H1 (cell line): Measurements from ENCODE around the gene ULBP3. TPM values are rescaled to one million over a fixed set of nuclear protein-coding genes. Genes with fewer than 3 reads are reported as not detected.

ENCODE experiments used
- CTCF ChIA-PET: fragments of 300-600 bp; sonication (Branson Sonifier 250); formaldehyde crosslinking; loops from one replicate; lab custom pipeline; 2021; ENCODE audit not compliant: partially characterized antibody; lab: Charles Lee
- POLR2A ChIA-PET: fragments of 300-600 bp; sonication (Branson Sonifier 250); formaldehyde crosslinking; loops from one replicate; lab custom pipeline; 2021; ENCODE audit warnings: inconsistent platforms; ENCODE audit not compliant: partially characterized antibody; lab: Charles Lee
- DNase-seq, 2 experiments: peaks; one replicate each; pipeline versions ENCODE4 v3.0.0 to v3.0.0-alpha.2; 2010 to 2022; ENCODE audit warnings: low spot score in 2 of 2, low read depth in 1 of 2, mixed read lengths in 1 of 2
- FAIRE-seq: peaks from 2 replicates; lab custom pipeline; 2011; peaks lifted over from hg19 to GRCh38; lab: Jason Lieb, UNC
- H2AFZ ChIP-seq: 2 replicates; pipeline ENCODE4 v1.8.1; 2012; ENCODE audit warnings: low read length, inconsistent platforms
- H2AK5ac ChIP-seq: 2 replicates; pipeline ENCODE4 v1.6.1; 2013; ENCODE audit warnings: low read depth, low read length
- H2BK120ac ChIP-seq: replicated peaks from 2 replicates; pipeline ENCODE3; 2013; ENCODE audit warnings: low read depth, low read length, inconsistent platforms
- H2BK12ac ChIP-seq: 2 replicates; pipeline ENCODE4 v1.6.1; 2013; ENCODE audit warnings: low read depth, low read length
- H2BK15ac ChIP-seq: 2 replicates; pipeline ENCODE4 v1.6.1; 2013; ENCODE audit warnings: low read length
- H2BK20ac ChIP-seq: 2 replicates; pipeline ENCODE4 v1.6.1; 2013; ENCODE audit warnings: low read length
- H2BK5ac ChIP-seq: 2 replicates; pipeline ENCODE4 v1.6.1; 2013; ENCODE audit warnings: low read depth, low read length
- H3K14ac ChIP-seq: 2 replicates; pipeline ENCODE4 v1.6.1; 2013; ENCODE audit warnings: inconsistent platforms; ENCODE audit not compliant: insufficient read length
- H3K18ac ChIP-seq: 2 replicates; pipeline ENCODE4 v1.6.1; 2013; ENCODE audit warnings: low read length; ENCODE audit errors: extremely low read depth
- H3K23ac ChIP-seq: 2 replicates; pipeline ENCODE4 v1.6.1; 2013; ENCODE audit warnings: inconsistent platforms; ENCODE audit not compliant: insufficient read length
- H3K23me2 ChIP-seq: 2 replicates; pipeline ENCODE4 v1.6.1; 2013; ENCODE audit warnings: low read depth, low read length
- H3K27ac ChIP-seq: 2 replicates; pipeline ENCODE4 v1.6.1; 2011; ENCODE audit warnings: low read depth, low read length, inconsistent platforms
- H3K27me3 ChIP-seq, 4 experiments: replicated peaks in 1 of 4; 1 replicate in 1 of 4; 2 replicates in 3 of 4; pipeline versions ENCODE4 v1.6.1 to v1.8.1; 2011 to 2013; ENCODE audit warnings: low read length in 3 of 4, mild to moderate bottlenecking in 3 of 4, inconsistent platforms in 2 of 4, mixed read lengths in 2 of 4, moderate library complexity in 1 of 4; ENCODE audit not compliant: control insufficient read depth in 3 of 4, insufficient read depth in 3 of 4; ENCODE audit errors: extremely low read depth in 1 of 4
- H3K36me3 ChIP-seq, 4 experiments: 2 replicates each; pipeline versions ENCODE4 v1.6.1 to v1.8.1; 2011 to 2013; ENCODE audit warnings: mild to moderate bottlenecking in 4 of 4, low read length in 3 of 4, moderate library complexity in 2 of 4, control low read depth in 1 of 4, inconsistent platforms in 1 of 4; ENCODE audit not compliant: insufficient read depth in 4 of 4, control insufficient read depth in 2 of 4
- H3K4ac ChIP-seq: replicated peaks from 2 replicates; pipeline ENCODE3; 2013; ENCODE audit warnings: low read length, low read depth, mixed read lengths, inconsistent platforms; ENCODE audit not compliant: insufficient read length
- H3K4me1 ChIP-seq, 4 experiments: replicated peaks in 1 of 4; 1 replicate in 1 of 4; 2 replicates in 3 of 4; pipeline versions ENCODE4 v1.6.1 to v1.8.1; 2011 to 2013; ENCODE audit warnings: low read length in 3 of 4, inconsistent platforms in 2 of 4, mixed read lengths in 1 of 4; ENCODE audit not compliant: insufficient read depth in 4 of 4, control insufficient read depth in 3 of 4
- H3K4me2 ChIP-seq, 2 experiments: 2 replicates each; pipeline versions ENCODE4 v1.6.1 to v1.8.1; 2011 to 2013; ENCODE audit warnings: low read depth in 2 of 2, low read length in 2 of 2, control low read depth in 1 of 2, inconsistent platforms in 1 of 2, mild to moderate bottlenecking in 1 of 2; ENCODE audit not compliant: insufficient read depth in 1 of 2
- H3K4me3 ChIP-seq, 4 experiments: fragments of 200-600, 300-600 bp in 1 of 4; sonication (generic), shearing (Covaris generic), sonication (Bioruptor Twin) in 1 of 4; 2 replicates each; pipeline versions ENCODE4 v1.5.1 to v1.8.1; 2011 to 2016; ENCODE audit warnings: low read length in 4 of 4, low read depth in 3 of 4, control low read depth in 2 of 4, inconsistent platforms in 2 of 4, mild to moderate bottlenecking in 2 of 4, mixed read lengths in 1 of 4, moderate library complexity in 1 of 4; ENCODE audit not compliant: insufficient read depth in 2 of 4; ENCODE audit errors: extremely low read depth in 1 of 4
- H3K56ac ChIP-seq: replicated peaks from 2 replicates; pipeline ENCODE3; 2013; ENCODE audit warnings: low read depth, mild to moderate bottlenecking, mixed read lengths, low read length, inconsistent platforms; ENCODE audit not compliant: insufficient read length
- H3K79me1 ChIP-seq: 2 replicates; pipeline ENCODE4 v1.6.1; 2013; ENCODE audit warnings: low read depth, low read length, control low read depth
- H3K79me2 ChIP-seq, 2 experiments: 2 replicates each; pipeline versions ENCODE4 v1.6.1 to v1.8.1; 2012 to 2013; ENCODE audit warnings: low read length in 2 of 2, mild to moderate bottlenecking in 2 of 2, inconsistent platforms in 1 of 2; ENCODE audit not compliant: insufficient read depth in 2 of 2, control insufficient read depth in 1 of 2
- H3K9ac ChIP-seq, 4 experiments: replicated peaks in 1 of 4; 1 replicate in 1 of 4; 2 replicates in 3 of 4; pipeline versions ENCODE4 v1.6.1 to v1.8.1; 2011 to 2013; ENCODE audit warnings: low read depth in 3 of 4, low read length in 3 of 4, control low read depth in 2 of 4, mild to moderate bottlenecking in 2 of 4, moderate library complexity in 2 of 4, inconsistent platforms in 1 of 4; ENCODE audit errors: extremely low read depth in 1 of 4
- H3K9me3 ChIP-seq, 2 experiments: 2 replicates each; pipeline versions ENCODE4 v1.6.1 to v1.8.1; 2012 to 2013; ENCODE audit warnings: mild to moderate bottlenecking in 2 of 2, moderate library complexity in 2 of 2, control low read depth in 1 of 2, inconsistent platforms in 1 of 2, low read depth in 1 of 2, low read length in 1 of 2, mixed read lengths in 1 of 2; ENCODE audit not compliant: insufficient read depth in 2 of 2
- H4K20me1 ChIP-seq, 2 experiments: replicated peaks in 1 of 2; 2 replicates each; pipeline versions ENCODE3 to v1.8.1; 2011 to 2013; ENCODE audit warnings: inconsistent platforms in 2 of 2, low read length in 2 of 2, mild to moderate bottlenecking in 1 of 2; ENCODE audit not compliant: insufficient read depth in 2 of 2, control insufficient read depth in 1 of 2
- H4K5ac ChIP-seq: 2 replicates; pipeline ENCODE4 v1.6.1; 2013; ENCODE audit warnings: low read length, low read depth, mixed read lengths, inconsistent platforms; ENCODE audit not compliant: insufficient read length
- H4K8ac ChIP-seq: 2 replicates; pipeline ENCODE4 v1.8.0; 2013; ENCODE audit warnings: mild to moderate bottlenecking, moderate library complexity, low read length, inconsistent platforms; ENCODE audit not compliant: insufficient read depth; ENCODE audit errors: extremely low read depth
- H4K91ac ChIP-seq: replicated peaks from 2 replicates; pipeline ENCODE3; 2013; ENCODE audit warnings: low read length, mixed read lengths, inconsistent platforms; ENCODE audit not compliant: insufficient read length
- BACH1 ChIP-seq: IDR thresholded peaks from 2 replicates; pipeline ENCODE4 v1.6.1; 2012; ENCODE audit warnings: low read length, improper control_type of control experiment
- BCL11A ChIP-seq, 2 experiments: IDR thresholded peaks; one replicate each; pipeline ENCODE4 v1.6.1; 2011; ENCODE audit warnings: low read depth in 2 of 2, low read length in 2 of 2, mild to moderate bottlenecking in 2 of 2
- CHD2 ChIP-seq: IDR thresholded peaks from 2 replicates; pipeline ENCODE4 v1.6.1; 2012; ENCODE audit warnings: low read length, improper control_type of control experiment
- EGR1 ChIP-seq: IDR thresholded peaks from 2 replicates; pipeline ENCODE4 v1.6.1; 2011; ENCODE audit warnings: low read depth, low read length, borderline replicate concordance
- GABPA ChIP-seq: IDR thresholded peaks from 2 replicates; pipeline ENCODE4 v1.6.1; 2011; ENCODE audit warnings: mild to moderate bottlenecking, low read length, moderate library complexity, borderline replicate concordance; ENCODE audit not compliant: insufficient read depth
- POLR2A ChIP-seq, 2 experiments: IDR thresholded peaks; 1 replicate in 1 of 2; 2 replicates in 1 of 2; pipeline ENCODE4 v1.6.1; 2011; ENCODE audit warnings: low read depth in 2 of 2, low read length in 2 of 2, mild to moderate bottlenecking in 2 of 2; ENCODE audit errors: control extremely low read depth in 1 of 2
- RFX5 ChIP-seq: IDR thresholded peaks from 2 replicates; pipeline ENCODE4 v1.6.1; 2011; ENCODE audit warnings: low read depth, low read length, improper control_type of control experiment, borderline replicate concordance
- RNF2 ChIP-seq: fragments of 200-900, 300-1000 bp; sonication (generic); IDR thresholded peaks from 2 replicates; pipeline ENCODE4 v1.7.1; 2016; ENCODE audit warnings: borderline replicate concordance, low read depth, mild to moderate bottlenecking, antibody characterized with exemption, low read length; ENCODE audit not compliant: poor library complexity, severe bottlenecking; ENCODE audit errors: missing control alignments
- SIN3A ChIP-seq, 2 experiments: IDR thresholded peaks in 1 of 2; conservative IDR thresholded peaks in 1 of 2; 2 replicates each; pipeline ENCODE4 v1.6.1; 2011 to 2012; ENCODE audit warnings: low read length in 2 of 2, improper control_type of control experiment in 1 of 2, low read depth in 1 of 2, mild to moderate bottlenecking in 1 of 2
- SP2 ChIP-seq: IDR thresholded peaks from 2 replicates; pipeline ENCODE4 v1.6.1; 2012; ENCODE audit warnings: mild to moderate bottlenecking, low read length, inconsistent platforms
- SRF ChIP-seq: IDR thresholded peaks from 2 replicates; pipeline ENCODE4 v1.6.1; 2011; ENCODE audit warnings: mild to moderate bottlenecking, low read depth, low read length, moderate library complexity
- TAF7 ChIP-seq: optimal IDR thresholded peaks from 2 replicates; pipeline ENCODE3; 2011; ENCODE audit warnings: low read depth, mild to moderate bottlenecking, inconsistent platforms, low read length, moderate library complexity, borderline replicate concordance
- YY1 ChIP-seq: IDR thresholded peaks from 2 replicates; pipeline ENCODE4 v1.6.1; 2011; ENCODE audit warnings: low read depth, mild to moderate bottlenecking, low read length
- WGBS, 2 experiments: shearing (Covaris generic) in 1 of 2; methylation state at CpG; one replicate each; pipeline versions ENCODE4 v1.1.6 to v1.1.7; 2013 to 2015; ENCODE audit warnings: low lambda C conversion rate in 2 of 2, mixed read lengths in 2 of 2, inconsistent platforms in 1 of 2, low coverage in 1 of 2, missing lambda C conversion rate in 1 of 2; ENCODE audit not compliant: insufficient replicate concordance in 2 of 2, insufficient coverage in 1 of 2, insufficient read length in 1 of 2; ENCODE audit errors: extremely low coverage in 1 of 2, missing lambda C conversion rate in 1 of 2; 5-methylcytosine and 5-hydroxymethylcytosine counted together
- polyA plus RNA-seq, 7 experiments: library from polyadenylated mRNA; depleted of rRNA in 3 of 7; stranded (reverse) in 5 of 7; unstranded in 2 of 7; fragments of >200 nt in 5 of 7; fragments of 200-250 nt in 2 of 7; gene quantifications; 1 replicate in 5 of 7; 2 replicates in 1 of 7; 4 replicates in 1 of 7; pipeline versions ENCODE4 v1.2.1 to v1.2.3, GENCODE V29; 2011 to 2013; ENCODE audit warnings: missing spikeins in 2 of 7, mixed read lengths in 2 of 7
- total RNA-seq: library from RNA; stranded (reverse); fragmentation: NEBNext Ultra II Directional; extraction: Animal tissue kit (Norgen Biotek cat#: 25700); gene quantifications from 2 replicates; pipeline ENCODE4 v1.2.1, GENCODE V29; 2021
- TF ChIP-seq, protein P1 (sequence below): IDR thresholded peaks from 2 replicates; pipeline ENCODE4 v1.6.1; 2011; ENCODE audit warnings: low read length, improper control_type of control experiment

Gene ULBP3
- total and polyA plus RNA-seq, 2 of the 8 experiments (the other 6 are each of a cell fraction or from before 2014, with no cell fraction given): 1.9 to 4.2 TPM

DNA sequence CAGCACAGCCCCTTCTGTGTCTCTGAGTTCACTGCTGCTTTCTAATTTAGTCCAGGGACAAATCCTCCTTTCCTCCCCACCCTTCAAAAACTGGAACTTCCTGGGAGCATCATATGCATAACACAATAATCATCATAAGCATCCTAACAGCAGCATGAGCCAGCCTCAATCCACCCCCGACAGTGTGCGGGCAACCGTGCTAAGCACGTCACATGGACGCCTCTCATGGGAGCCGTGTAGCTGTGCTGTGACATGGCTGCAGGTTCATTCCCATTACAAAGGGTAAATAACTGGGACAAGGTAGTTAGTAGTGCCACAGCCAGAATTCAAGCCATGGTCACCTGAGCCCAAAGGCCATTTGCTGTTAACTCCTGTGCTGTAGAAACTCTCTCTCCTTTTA, 24.5 kb upstream of the ULBP3 start:
- no peak overlapping the region for H3K27ac ChIP-seq
- no peak for TF ChIP-seq YY1
- TF ChIP-seq POLR2A (IDR thresholded peaks at IDR 0.05; ENCODE audit: control extremely low read depth in 1 of 2, low read depth in 2 of 2, low read length in 2 of 2): no peak
- TF ChIP-seq SIN3A (conservative IDR thresholded peaks at IDR 0.05 in 1 of 2, IDR thresholded peaks at IDR 0.05 in 1 of 2; ENCODE audit: low read depth in 1 of 2, low read length in 2 of 2): no peak
- no peak for TF ChIP-seq SRF
- no peak for TF ChIP-seq BACH1
- no peak for TF ChIP-seq BCL11A (IDR thresholded peaks at IDR 0.05; ENCODE audit: low read depth in 2 of 2, low read length in 2 of 2)
- no peak for TF ChIP-seq GABPA
- no peak for TF ChIP-seq TAF7
- TF ChIP-seq, protein P1, sequence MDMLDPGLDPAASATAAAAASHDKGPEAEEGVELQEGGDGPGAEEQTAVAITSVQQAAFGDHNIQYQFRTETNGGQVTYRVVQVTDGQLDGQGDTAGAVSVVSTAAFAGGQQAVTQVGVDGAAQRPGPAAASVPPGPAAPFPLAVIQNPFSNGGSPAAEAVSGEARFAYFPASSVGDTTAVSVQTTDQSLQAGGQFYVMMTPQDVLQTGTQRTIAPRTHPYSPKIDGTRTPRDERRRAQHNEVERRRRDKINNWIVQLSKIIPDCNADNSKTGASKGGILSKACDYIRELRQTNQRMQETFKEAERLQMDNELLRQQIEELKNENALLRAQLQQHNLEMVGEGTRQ: no peak
- no peak for TF ChIP-seq SP2
- no peak for TF ChIP-seq EGR1
- no peak for TF ChIP-seq RNF2
- no peak for TF ChIP-seq CHD2
- TF ChIP-seq RFX5: no peak

More for the DNA sequence above, 24.5 kb upstream of the ULBP3 start:
- H2BK5ac ChIP-seq: no peak overlapping the region
- H2AK5ac ChIP-seq: no peak overlapping the region
- H4K5ac ChIP-seq: no peak overlapping the region
- H4K20me1 ChIP-seq: no peaks in the 10 kb centered on the region
- H3K4me3 ChIP-seq: no peak overlapping the region
- FAIRE-seq (no peak), DNase-seq (no peak)
- no peaks in the 10 kb centered on the region for H3K9me3 ChIP-seq
- ChIA-PET POLR2A (no interaction called here), CTCF (interaction anchor here (0.7 to 1.4 kb wide), 3 partner anchors 13 to 316 kb away, joined by 4 to 5 read pairs (median 4); no protein-coding TSS in a partner anchor)
- no peak overlapping the region for H2BK20ac ChIP-seq
- no peak overlapping the region for H3K9ac ChIP-seq
- no peak overlapping the region for H2BK15ac ChIP-seq
- WGBS, 2 experiments: 95% methylated on average over 6 of the region's 6 CpGs; no CpG with 5 or more reads in 1 of the 2 experiments
- no peak overlapping the region for H3K23ac ChIP-seq
- peaks cover 0 to 3% (median 0%) of the 10 kb centered on the region in 4 experiments; a peak in 1 of 7 replicates for H3K4me1 ChIP-seq
- H3K4ac ChIP-seq: no peak overlapping the region
- H4K91ac ChIP-seq: no peak overlapping the region
- H3K79me2 ChIP-seq: no peaks in the 10 kb centered on the region
- no peaks in the 10 kb centered on the region for H3K79me1 ChIP-seq
- H3K23me2 ChIP-seq: no peaks in the 10 kb centered on the region
- H2AFZ ChIP-seq: no peak overlapping the region
- H3K56ac ChIP-seq: no peak overlapping the region
- no peak overlapping the region for H4K8ac ChIP-seq
- no peak overlapping the region for H3K4me2 ChIP-seq
- H3K27me3 ChIP-seq: no peaks in the 10 kb centered on the region; a peak in 1 of 7 replicates
- no peak overlapping the region for H2BK120ac ChIP-seq
- H2BK12ac ChIP-seq: no peak overlapping the region
- H3K18ac ChIP-seq: no peak overlapping the region
- H3K14ac ChIP-seq: no peak overlapping the region
- H3K36me3 ChIP-seq: no peaks in the 10 kb centered on the region
